PFSK-1 (cell line): Measurements from ENCODE around the gene UBE4B.

Source experiments
- FOXP2 ChIP-seq: optimal IDR thresholded peaks from 2 replicates; pipeline ENCODE3; 2011; ENCODE audit warnings: borderline replicate concordance, control low read depth, inconsistent platforms; ENCODE audit not compliant: insufficient read depth; ENCODE audit errors: extremely low read length, extremely low read depth
- POLR2AphosphoS5 ChIP-seq: IDR thresholded peaks from 2 replicates; pipeline ENCODE4 v1.6.1; 2012; ENCODE audit warnings: low read depth, mild to moderate bottlenecking, control low read depth, low read length, moderate library complexity
- SIN3A ChIP-seq: IDR thresholded peaks from 2 replicates; pipeline ENCODE4 v1.6.1; 2012; ENCODE audit warnings: mild to moderate bottlenecking, low read length, moderate library complexity, borderline replicate concordance; ENCODE audit not compliant: insufficient read depth
- TAF1 ChIP-seq: IDR thresholded peaks from 2 replicates; pipeline ENCODE4 v1.6.1; 2012; ENCODE audit warnings: low read length, control low read depth, borderline replicate concordance; ENCODE audit not compliant: insufficient read depth
- TF ChIP-seq, protein P1 (sequence below), 2 experiments: IDR thresholded peaks; 2 replicates each; pipeline versions ENCODE4 v1.6.1 to v1.8.0; 2011 to 2012; ENCODE audit warnings: low read depth in 2 of 2, low read length in 2 of 2, control low read depth in 1 of 2, inconsistent platforms in 1 of 2, mild to moderate bottlenecking in 1 of 2, moderate library complexity in 1 of 2; ENCODE audit not compliant: insufficient read depth in 1 of 2

UBE4B gene

GRCh38 chr1:10132852-10133251 is 100.1 kb downstream of the UBE4B start:
- TF ChIP-seq TAF1 = no peak
- no peak for TF ChIP-seq POLR2AphosphoS5
- TF ChIP-seq FOXP2 = no peak
- no peak for TF ChIP-seq SIN3A
- TF ChIP-seq, protein P1, sequence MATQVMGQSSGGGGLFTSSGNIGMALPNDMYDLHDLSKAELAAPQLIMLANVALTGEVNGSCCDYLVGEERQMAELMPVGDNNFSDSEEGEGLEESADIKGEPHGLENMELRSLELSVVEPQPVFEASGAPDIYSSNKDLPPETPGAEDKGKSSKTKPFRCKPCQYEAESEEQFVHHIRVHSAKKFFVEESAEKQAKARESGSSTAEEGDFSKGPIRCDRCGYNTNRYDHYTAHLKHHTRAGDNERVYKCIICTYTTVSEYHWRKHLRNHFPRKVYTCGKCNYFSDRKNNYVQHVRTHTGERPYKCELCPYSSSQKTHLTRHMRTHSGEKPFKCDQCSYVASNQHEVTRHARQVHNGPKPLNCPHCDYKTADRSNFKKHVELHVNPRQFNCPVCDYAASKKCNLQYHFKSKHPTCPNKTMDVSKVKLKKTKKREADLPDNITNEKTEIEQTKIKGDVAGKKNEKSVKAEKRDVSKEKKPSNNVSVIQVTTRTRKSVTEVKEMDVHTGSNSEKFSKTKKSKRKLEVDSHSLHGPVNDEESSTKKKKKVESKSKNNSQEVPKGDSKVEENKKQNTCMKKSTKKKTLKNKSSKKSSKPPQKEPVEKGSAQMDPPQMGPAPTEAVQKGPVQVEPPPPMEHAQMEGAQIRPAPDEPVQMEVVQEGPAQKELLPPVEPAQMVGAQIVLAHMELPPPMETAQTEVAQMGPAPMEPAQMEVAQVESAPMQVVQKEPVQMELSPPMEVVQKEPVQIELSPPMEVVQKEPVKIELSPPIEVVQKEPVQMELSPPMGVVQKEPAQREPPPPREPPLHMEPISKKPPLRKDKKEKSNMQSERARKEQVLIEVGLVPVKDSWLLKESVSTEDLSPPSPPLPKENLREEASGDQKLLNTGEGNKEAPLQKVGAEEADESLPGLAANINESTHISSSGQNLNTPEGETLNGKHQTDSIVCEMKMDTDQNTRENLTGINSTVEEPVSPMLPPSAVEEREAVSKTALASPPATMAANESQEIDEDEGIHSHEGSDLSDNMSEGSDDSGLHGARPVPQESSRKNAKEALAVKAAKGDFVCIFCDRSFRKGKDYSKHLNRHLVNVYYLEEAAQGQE (IDR thresholded peaks at IDR 0.05; ENCODE audit: insufficient read depth in 1 of 2, low read depth in 2 of 2, low read length in 2 of 2) = no peak

- TF ChIP-seq, protein P1 (IDR thresholded peaks at IDR 0.05; ENCODE audit: insufficient read depth in 1 of 2, low read depth in 2 of 2, low read length in 2 of 2) = no peak
- TF ChIP-seq FOXP2 (no peak), POLR2AphosphoS5 (no peak), TAF1 (no peak), SIN3A (no peak)
Observed at GRCh38 chr1:10140981-10141380, 108.2 kb downstream of the UBE4B start.

DNA sequence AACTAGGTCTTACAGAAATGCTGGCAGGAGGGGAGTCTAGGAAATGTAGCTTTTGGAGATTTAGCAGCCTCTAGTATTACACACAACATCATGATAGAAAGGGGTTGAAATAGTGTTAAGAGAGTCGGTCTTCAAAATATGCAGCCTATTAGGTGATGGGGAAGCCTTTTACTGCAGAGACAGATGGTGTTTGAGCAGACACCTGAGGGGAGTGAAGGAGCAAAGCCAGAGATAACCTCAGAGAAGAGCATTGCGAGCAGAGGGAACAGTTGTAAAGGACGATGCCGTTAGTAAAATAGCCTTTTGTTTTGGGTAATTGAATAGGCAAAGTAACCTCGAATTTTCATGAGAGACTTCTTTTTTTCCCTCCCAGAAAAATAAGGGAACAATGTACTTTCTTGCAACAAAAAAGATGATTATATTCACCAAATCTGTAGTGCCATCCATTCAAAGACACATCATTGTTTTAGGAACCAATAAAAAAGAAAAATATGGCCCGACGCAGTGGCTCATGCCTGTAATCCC is 111.3 kb downstream of the UBE4B start:
- TF ChIP-seq TAF1 = no peak
- TF ChIP-seq, protein P1 (IDR thresholded peaks at IDR 0.05; ENCODE audit: insufficient read depth in 1 of 2, low read depth in 2 of 2, low read length in 2 of 2) = no peak

DNA sequence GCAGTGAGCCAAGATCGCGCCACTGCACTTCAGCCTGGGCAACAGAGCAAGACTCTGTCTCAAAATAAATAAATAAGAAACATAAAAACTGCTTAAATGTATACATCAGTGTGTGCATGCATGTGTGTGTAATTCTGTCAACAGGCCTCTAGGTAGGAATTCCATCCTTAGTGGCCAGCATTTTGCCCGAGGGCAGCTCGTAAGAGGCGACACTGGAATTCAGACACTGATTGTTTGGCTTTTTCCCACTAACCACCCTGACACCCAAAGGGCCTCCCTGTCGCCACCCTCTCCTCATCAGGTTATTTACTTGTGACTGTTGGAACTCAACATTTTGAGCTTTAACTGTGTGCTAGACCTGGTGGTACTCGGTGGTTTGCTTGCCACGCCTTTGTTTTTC is 113.6 kb downstream of the UBE4B start:
- TF ChIP-seq FOXP2 = no peak
- no peak for TF ChIP-seq POLR2AphosphoS5
- TF ChIP-seq SIN3A = no peak
- TF ChIP-seq TAF1 = no peak
- TF ChIP-seq, protein P1 (IDR thresholded peaks at IDR 0.05; ENCODE audit: insufficient read depth in 1 of 2, low read depth in 2 of 2, low read length in 2 of 2) = no peak

DNA sequence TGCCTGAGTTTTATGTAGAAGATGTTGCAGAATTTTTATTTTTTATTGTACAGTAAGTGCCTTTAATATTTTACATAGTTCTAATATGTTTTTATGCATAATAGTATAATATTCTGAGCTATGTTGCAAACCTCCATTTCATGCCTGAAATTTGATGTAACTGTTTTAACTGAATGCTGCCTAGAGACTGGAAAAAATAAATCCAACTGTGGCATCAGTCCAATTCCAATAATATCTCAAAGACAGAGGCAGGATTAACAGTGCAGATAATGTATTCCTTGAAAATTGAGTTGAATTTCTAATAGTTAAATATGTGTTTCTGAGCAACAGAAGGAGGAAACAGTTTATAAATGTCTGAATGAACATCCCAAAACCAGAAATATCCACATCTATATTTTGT is 116.5 kb downstream of the UBE4B start:
- TF ChIP-seq, protein P1 (IDR thresholded peaks at IDR 0.05; ENCODE audit: insufficient read depth in 1 of 2, low read depth in 2 of 2, low read length in 2 of 2) = no peak
- TF ChIP-seq FOXP2 (no peak), SIN3A (no peak), POLR2AphosphoS5 (no peak), TAF1 (no peak)
